Breast epithelium (tissue), 4 donors: ENCODE measurements around the gene FAM180B. TPM values are rescaled to one million over a fixed set of nuclear protein-coding genes. Genes with fewer than 3 reads are reported as not detected.

ENCODE experiments used
- DNase-seq, 2 donors: peaks; one replicate each; pipeline ENCODE4 v3.0.0-alpha.2; 2019; ENCODE audit warnings: low spot score in 2 of 2
- H3K27ac ChIP-seq, 2 donors: fragments of 200-600 bp; sonication (generic) in 1 of 2; one replicate each; pipeline ENCODE4 v1.5.1; 2016 to 2019; ENCODE audit warnings: mild to moderate bottlenecking in 1 of 2
- H3K27me3 ChIP-seq, 2 donors: fragments of 200-600 bp; sonication (generic) in 1 of 2; one replicate each; pipeline versions ENCODE4 v1.5.1 to v1.6.0; 2017 to 2019; ENCODE audit warnings: control low read depth in 1 of 2, mild to moderate bottlenecking in 1 of 2
- H3K36me3 ChIP-seq: fragments of 200-600 bp; one replicate; pipeline ENCODE4 v1.5.1; 2019
- H3K4me1 ChIP-seq, 2 donors: fragments of 200-600 bp; sonication (generic); one replicate each; pipeline ENCODE4 v1.5.1; 2016 to 2019; ENCODE audit warnings: control low read depth in 1 of 2
- H3K4me3 ChIP-seq, 3 donors: fragments of 200-600 bp; sonication (generic); 1 replicate in 2 of 3; 2 replicates in 1 of 3; pipeline ENCODE4 v1.5.1; 2016 to 2019; ENCODE audit warnings: mild to moderate bottlenecking in 3 of 3, moderate library complexity in 2 of 3
- H3K9me3 ChIP-seq, 2 donors: fragments of 200-600 bp; sonication (generic) in 1 of 2; one replicate each; pipeline ENCODE4 v1.5.1; 2016 to 2019; ENCODE audit warnings: control low read depth in 1 of 2
- CTCF ChIP-seq, 3 donors: fragments of 450-650 bp; IDR thresholded peaks; one replicate each; pipeline ENCODE4 v1.5.1; 2016 to 2017; ENCODE audit warnings: antibody characterized with exemption in 3 of 3, mild to moderate bottlenecking in 3 of 3, moderate library complexity in 3 of 3
- POLR2A ChIP-seq: fragments of 450-650 bp; IDR thresholded peaks from one replicate; pipeline ENCODE4 v1.6.1; 2016; ENCODE audit warnings: antibody characterized with exemption, mild to moderate bottlenecking, moderate library complexity
- POLR2AphosphoS5 ChIP-seq, 3 donors: sonication (generic); formaldehyde crosslinking; IDR thresholded peaks; one replicate each; pipeline ENCODE4 v1.6.1; 2017; ENCODE audit warnings: antibody characterized with exemption in 3 of 3
- intact Hi-C: fragments of 100-400 bp; cut with DNase I; formaldehyde crosslinking; loops from one replicate; pipeline ENCODE4 v1.15.1; 2023; ENCODE audit warnings: low total_unique reads
- total RNA-seq, 3 donors: library from RNA; depleted of rRNA; stranded (reverse); fragments of >200 nt; gene quantifications; one replicate each; pipeline ENCODE4 v1.1.0, GENCODE V29; 2016

Gene FAM180B
- total RNA-seq, 3 donors from 2014 or later: 11.2 TPM; not detected in 2

- intact Hi-C loops: no loop called here
- Histone ChIP-seq H3K36me3 (no peaks in the 10 kb centered on the region), H3K4me3 (no peak overlapping the region), H3K9me3 (no peaks in the 10 kb centered on the region), H3K27ac (no peak overlapping the region), H3K4me1 (no peaks in the 10 kb centered on the region), H3K27me3 (no peaks in the 10 kb centered on the region)
- DNase-seq: no peak
- TF ChIP-seq CTCF (IDR thresholded peaks at IDR 0.05): no peak
- no peak for TF ChIP-seq POLR2A
- TF ChIP-seq POLR2AphosphoS5 (IDR thresholded peaks at IDR 0.05): no peak
These were observed 15.7 kb upstream of the FAM180B start for GRCh38 chr11:47570651-47571356.

- no peak for TF ChIP-seq POLR2A
- TF ChIP-seq POLR2AphosphoS5 (IDR thresholded peaks at IDR 0.05): no peak
- TF ChIP-seq CTCF (IDR thresholded peaks at IDR 0.05): no peak
- Histone ChIP-seq H3K4me1 (no peaks in the 10 kb centered on the region), H3K27me3 (no peaks in the 10 kb centered on the region), H3K27ac (no peak overlapping the region), H3K9me3 (no peaks in the 10 kb centered on the region), H3K36me3 (no peaks in the 10 kb centered on the region), H3K4me3 (no peak overlapping the region)
- intact Hi-C loops: no loop called here
- DNase-seq: no peak
These were observed 15.1 kb upstream of the FAM180B start for GRCh38 chr11:47571357-47571729.

GRCh38 chr11:47571895-47572294, 14.6 kb upstream of the FAM180B start:
- Histone ChIP-seq H3K27me3 (no peaks in the 10 kb centered on the region), H3K9me3 (no peaks in the 10 kb centered on the region), H3K4me1 (peaks cover 0 to 3% of the 10 kb centered on the region in 2 donors), H3K27ac (no peak overlapping the region), H3K4me3 (no peak overlapping the region), H3K36me3 (no peaks in the 10 kb centered on the region)
- no peak for DNase-seq
- intact Hi-C loops: no loop called here
- TF ChIP-seq CTCF (IDR thresholded peaks at IDR 0.05): no peak
- no peak for TF ChIP-seq POLR2AphosphoS5 (IDR thresholded peaks at IDR 0.05)
- TF ChIP-seq POLR2A: no peak

GRCh38 chr11:47572715-47573255, 13.7 kb upstream of the FAM180B start:
- Histone ChIP-seq H3K9me3 (no peaks in the 10 kb centered on the region), H3K27ac (peak overlapping the region; percentile 2 to 20), H3K4me1 (peaks cover 0 to 11% of the 10 kb centered on the region in 2 donors), H3K4me3 (no peak overlapping the region), H3K27me3 (no peaks in the 10 kb centered on the region), H3K36me3 (no peaks in the 10 kb centered on the region)
- no peak for DNase-seq
- intact Hi-C loops: no loop called here
- TF ChIP-seq CTCF (IDR thresholded peaks at IDR 0.05) (no peak), POLR2AphosphoS5 (IDR thresholded peaks at IDR 0.05) (no peak), POLR2A (no peak)

- Histone ChIP-seq H3K36me3 (no peaks in the 10 kb centered on the region), H3K9me3 (no peaks in the 10 kb centered on the region), H3K4me3 (no peak overlapping the region), H3K27me3 (no peaks in the 10 kb centered on the region), H3K4me1 (peaks cover 0 to 17% of the 10 kb centered on the region in 2 donors), H3K27ac (no peak overlapping the region)
- no peak for DNase-seq
- TF ChIP-seq CTCF (IDR thresholded peaks at IDR 0.05): no peak
- TF ChIP-seq POLR2A: no peak
- no peak for TF ChIP-seq POLR2AphosphoS5 (IDR thresholded peaks at IDR 0.05)
- intact Hi-C loops: no loop called here
These were observed 13.2 kb upstream of the FAM180B start for GRCh38 chr11:47573321-47573720.
